Upper lobe of left lung (tissue), 6 donors: ENCODE data around the gene TOPBP1. TPM values are rescaled to one million over a fixed set of nuclear protein-coding genes. Genes with fewer than 3 reads are reported as not detected.
"Not testable (repeated sequence)": the region's sequence is repeated elsewhere in the genome, so short reads cannot be mapped to it uniquely, and the experiment has no call there.

Experiments
- ATAC-seq, 2 donors: fragments of 200-7000 bp; cut with Tn5 transposase; one replicate each; pipeline ENCODE4 v1.9.1; 2022; ENCODE audit warnings: mild to moderate bottlenecking in 2 of 2, moderate library complexity in 2 of 2; ENCODE audit not compliant: low FRiP score in 2 of 2
- DNase-seq, 2 donors: peaks; one replicate each; pipeline ENCODE4 v3.0.0-alpha.2; 2019 to 2020
- H3K27ac ChIP-seq, 4 donors: fragments of 200-600 bp; sonication (generic); one replicate each; pipeline ENCODE4 v1.5.1; 2016 to 2019
- H3K27me3 ChIP-seq, 4 donors: fragments of 200-600 bp; sonication (generic); one replicate each; pipeline ENCODE4 v1.5.1; 2017 to 2019
- H3K36me3 ChIP-seq, 4 donors: fragments of 200-600 bp; sonication (generic); one replicate each; pipeline ENCODE4 v1.5.1; 2016 to 2019
- H3K4me1 ChIP-seq, 4 donors: fragments of 200-600 bp; sonication (generic); one replicate each; pipeline ENCODE4 v1.5.1; 2018 to 2019
- H3K4me3 ChIP-seq, 4 donors: fragments of 200-600 bp; sonication (generic); one replicate each; pipeline ENCODE4 v1.5.1; 2017 to 2019; ENCODE audit warnings: mild to moderate bottlenecking in 2 of 4, moderate library complexity in 1 of 4
- H3K9me3 ChIP-seq, 4 donors: fragments of 200-600 bp; sonication (generic); one replicate each; pipeline ENCODE4 v1.5.1; 2018 to 2019
- EP300 ChIP-seq, 4 donors: sonication (generic); formaldehyde crosslinking; IDR thresholded peaks; one replicate each; pipeline ENCODE4 v1.5.1; 2017; ENCODE audit warnings: antibody characterized with exemption in 4 of 4, control low read depth in 2 of 4
- POLR2A ChIP-seq, 4 donors: fragments of 450-650 bp; IDR thresholded peaks; one replicate each; pipeline ENCODE4 v1.5.1; 2016 to 2017; ENCODE audit warnings: antibody characterized with exemption in 4 of 4, mild to moderate bottlenecking in 2 of 4
- POLR2AphosphoS5 ChIP-seq, 2 donors: sonication (generic); formaldehyde crosslinking; IDR thresholded peaks; one replicate each; pipeline ENCODE4 v1.5.1; 2017; ENCODE audit warnings: antibody characterized with exemption in 2 of 2
- WGBS, 2 donors: methylation state at CpG; one replicate each; pipeline ENCODE4 v1.1.5; 2017 to 2018; 5-methylcytosine and 5-hydroxymethylcytosine counted together
- total RNA-seq, 6 donors: library from RNA; depleted of rRNA in 4 of 6; stranded (reverse); fragments of >200 nt in 4 of 6; gene quantifications; one replicate each; pipeline versions ENCODE4 v1.1.0 to v1.2.1, GENCODE V29; 2016 to 2021
- TF ChIP-seq, protein P1 (sequence below), 6 experiments: fragments of 450-650 bp in 4 of 6; fragments of 200-600 bp in 2 of 6; sonication (generic) in 2 of 6; IDR thresholded peaks; one replicate each; pipeline ENCODE4 v1.5.1; 2016 to 2019; ENCODE audit warnings: antibody characterized with exemption in 6 of 6
- donor health status: DM: no; HTN: no; CAD: no; lungs with moderate emphysema.
- donor health status: DM: no; HTN: yes; CAD: no; lungs with severe emphysema.

The TOPBP1 gene
- total RNA-seq, 6 donors from 2014 or later, result 16.4 to 46.8 (median 22.4) TPM

DNA sequence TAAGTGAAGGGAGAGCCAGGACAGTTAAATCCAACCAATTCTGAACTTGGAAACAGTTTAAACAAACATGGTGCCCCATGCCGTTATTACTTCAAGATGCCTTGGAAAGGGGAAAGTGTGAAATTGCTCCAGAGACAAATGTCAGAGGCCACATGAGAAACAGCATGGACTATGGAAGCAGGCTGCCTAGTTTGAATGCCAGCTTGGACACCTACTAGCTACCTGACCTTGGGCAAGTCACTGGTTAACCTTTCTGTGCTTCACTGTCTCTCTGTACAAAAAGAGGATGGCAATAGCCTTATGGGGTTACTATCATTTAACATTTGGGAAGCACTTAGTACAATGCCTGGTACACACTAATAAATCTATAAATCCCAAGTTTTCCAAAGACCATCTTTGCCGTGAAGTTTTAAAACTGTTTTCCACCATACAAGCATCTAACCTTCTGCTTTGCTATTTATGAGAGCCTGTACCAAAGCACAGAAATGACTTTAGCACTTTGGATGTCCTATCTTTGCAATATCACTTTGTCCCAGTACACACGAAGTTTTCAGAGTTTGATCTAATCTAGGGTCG is 8.3 kb upstream of the TOPBP1 start:
- Histone ChIP-seq H3K27ac (no peak overlapping the region), H3K9me3 (no peaks in the 10 kb centered on the region), H3K4me1 (peaks cover 0 to 8% (median 5%) of the 10 kb centered on the region in 4 donors), H3K27me3 (peaks cover 0 to 10% (median 4%) of the 10 kb centered on the region in 4 donors), H3K36me3 (no peaks in the 10 kb centered on the region), H3K4me3 (no peak overlapping the region)
- DNase-seq (no peak), ATAC-seq (no peak)
- TF ChIP-seq POLR2AphosphoS5 (IDR thresholded peaks at IDR 0.05) (no peak), EP300 (IDR thresholded peaks at IDR 0.05) (no peak), POLR2A (IDR thresholded peaks at IDR 0.05) (no peak)
- TF ChIP-seq, protein P1, sequence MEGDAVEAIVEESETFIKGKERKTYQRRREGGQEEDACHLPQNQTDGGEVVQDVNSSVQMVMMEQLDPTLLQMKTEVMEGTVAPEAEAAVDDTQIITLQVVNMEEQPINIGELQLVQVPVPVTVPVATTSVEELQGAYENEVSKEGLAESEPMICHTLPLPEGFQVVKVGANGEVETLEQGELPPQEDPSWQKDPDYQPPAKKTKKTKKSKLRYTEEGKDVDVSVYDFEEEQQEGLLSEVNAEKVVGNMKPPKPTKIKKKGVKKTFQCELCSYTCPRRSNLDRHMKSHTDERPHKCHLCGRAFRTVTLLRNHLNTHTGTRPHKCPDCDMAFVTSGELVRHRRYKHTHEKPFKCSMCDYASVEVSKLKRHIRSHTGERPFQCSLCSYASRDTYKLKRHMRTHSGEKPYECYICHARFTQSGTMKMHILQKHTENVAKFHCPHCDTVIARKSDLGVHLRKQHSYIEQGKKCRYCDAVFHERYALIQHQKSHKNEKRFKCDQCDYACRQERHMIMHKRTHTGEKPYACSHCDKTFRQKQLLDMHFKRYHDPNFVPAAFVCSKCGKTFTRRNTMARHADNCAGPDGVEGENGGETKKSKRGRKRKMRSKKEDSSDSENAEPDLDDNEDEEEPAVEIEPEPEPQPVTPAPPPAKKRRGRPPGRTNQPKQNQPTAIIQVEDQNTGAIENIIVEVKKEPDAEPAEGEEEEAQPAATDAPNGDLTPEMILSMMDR (IDR thresholded peaks at IDR 0.05), result no peak
- WGBS, 2 donors, result 81 to 87% methylated on average over 4 of the region's 4 CpGs

DNA sequence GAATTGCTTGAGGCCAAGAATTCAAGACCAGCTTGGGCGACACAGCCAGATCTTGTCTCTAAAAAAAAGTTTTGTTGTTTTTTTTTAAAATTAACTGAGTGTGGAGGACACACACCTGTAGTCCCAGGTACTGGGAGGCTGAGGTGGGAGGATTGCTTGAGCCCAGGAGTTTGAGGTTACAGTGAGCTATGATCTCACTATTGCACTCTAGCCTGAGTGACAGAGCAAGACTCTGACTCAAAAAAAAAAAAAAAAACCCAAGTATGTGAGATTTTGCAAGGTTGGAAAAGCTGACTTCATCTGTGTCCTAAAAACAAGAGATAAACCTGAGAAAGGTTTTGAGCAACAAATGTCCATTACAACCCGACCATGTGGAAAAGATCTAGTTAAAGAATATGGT is 5.4 kb upstream of the TOPBP1 start:
- DNase-seq (no peak), ATAC-seq (no peak)
- WGBS, 2 donors, result 87 to 88% methylated on average over 2 of the region's 2 CpGs
- no peaks in the 10 kb centered on the region for H3K36me3 ChIP-seq
- no peaks in the 10 kb centered on the region for H3K9me3 ChIP-seq
- peaks cover 0 to 13% (median 9%) of the 10 kb centered on the region in 4 donors for H3K4me1 ChIP-seq
- TF ChIP-seq POLR2A (IDR thresholded peaks at IDR 0.05) (no peak), EP300 (IDR thresholded peaks at IDR 0.05) (no peak), POLR2AphosphoS5 (IDR thresholded peaks at IDR 0.05) (no peak)
- TF ChIP-seq, protein P1 (IDR thresholded peaks at IDR 0.05), result no peak
- no peak overlapping the region for H3K27ac ChIP-seq
- no peaks in the 10 kb centered on the region for H3K27me3 ChIP-seq
- H3K4me3 ChIP-seq, result no peak overlapping the region

DNA sequence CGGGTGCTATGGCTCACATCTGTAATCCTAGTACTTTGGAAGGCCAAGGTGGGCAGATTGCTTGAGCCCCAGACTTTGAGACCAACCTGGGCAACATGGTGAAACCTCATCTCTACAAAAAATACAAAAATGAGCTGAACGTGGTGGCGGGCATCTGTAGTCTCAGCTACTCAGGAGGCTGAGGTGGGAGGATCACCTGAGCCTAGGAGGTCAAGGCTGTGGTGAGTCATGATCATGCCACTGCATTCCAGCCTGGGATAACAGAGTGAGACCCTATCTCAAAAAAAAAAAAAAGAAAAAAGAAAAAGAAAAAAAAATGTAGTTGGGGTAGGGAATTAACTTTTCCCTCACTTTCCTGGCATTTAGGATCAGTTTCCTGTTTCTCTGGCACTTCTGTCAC is 3.4 kb upstream of the TOPBP1 start:
- not testable (repeated sequence) for H3K9me3 ChIP-seq, DNase-seq, H3K27ac ChIP-seq, H3K36me3 ChIP-seq, H3K4me3 ChIP-seq, ATAC-seq, H3K27me3 ChIP-seq
- H3K4me1 ChIP-seq, result peaks cover 10 to 21% (median 15%) of the 10 kb centered on the region in 4 donors
- 95 to 96% methylated on average over 3 of the region's 3 CpGs for whole genome bisulfite sequencing, 2 donors

DNA sequence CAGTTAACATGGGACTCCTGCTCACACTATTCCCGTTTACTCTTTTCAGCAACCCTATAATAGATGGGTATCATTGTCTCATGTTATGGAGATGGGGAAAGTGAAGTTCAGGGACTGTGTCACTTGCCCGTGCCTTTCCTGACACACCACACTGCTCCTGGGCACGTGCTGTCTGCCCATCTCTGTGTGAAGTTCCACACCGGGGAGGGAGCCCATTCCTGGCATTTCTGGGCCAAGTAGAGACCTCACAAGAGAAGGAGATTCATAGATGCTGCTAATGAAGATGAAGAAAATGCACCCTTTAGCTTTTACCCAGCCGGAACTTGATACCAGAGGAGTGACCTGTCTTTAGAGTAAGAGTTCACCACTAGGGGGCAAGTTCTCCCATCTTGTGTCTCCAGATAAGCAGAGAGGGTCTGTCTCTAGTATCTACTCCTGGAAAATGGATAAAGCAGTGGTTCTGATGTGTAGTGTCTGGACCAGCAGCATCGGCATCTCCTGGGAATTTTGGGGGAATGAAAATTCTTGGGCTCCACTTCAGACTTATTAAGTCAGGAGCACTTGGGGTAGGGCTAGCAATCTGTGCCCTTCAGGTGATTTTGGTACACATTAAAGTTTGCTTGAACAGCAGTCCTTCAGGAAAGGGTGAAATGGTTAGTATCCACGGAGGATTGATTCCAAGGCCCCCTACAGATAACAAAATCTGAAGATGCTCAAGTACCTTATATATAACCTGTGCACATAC is 2.0 kb upstream of the TOPBP1 start:
- no peaks in the 10 kb centered on the region for H3K9me3 ChIP-seq
- peaks cover 11 to 21% (median 16%) of the 10 kb centered on the region in 4 donors for H3K4me1 ChIP-seq
- no peak for DNase-seq
- H3K4me3 ChIP-seq, result no peak overlapping the region
- H3K27me3 ChIP-seq, result no peaks in the 10 kb centered on the region
- TF ChIP-seq EP300 (IDR thresholded peaks at IDR 0.05) (no peak), POLR2AphosphoS5 (IDR thresholded peaks at IDR 0.05) (no peak)
- TF ChIP-seq, protein P1 (IDR thresholded peaks at IDR 0.05), result peak; percentile 17 to 45 (median 38)
- 62 to 64% methylated on average over 7 of the region's 7 CpGs for WGBS, 2 donors
- ATAC-seq, result peak in 1 of 2 donors; percentile 39
- no peak overlapping the region for H3K27ac ChIP-seq
- peaks cover 0 to 4% (median 0%) of the 10 kb centered on the region in 4 donors for H3K36me3 ChIP-seq

DNA sequence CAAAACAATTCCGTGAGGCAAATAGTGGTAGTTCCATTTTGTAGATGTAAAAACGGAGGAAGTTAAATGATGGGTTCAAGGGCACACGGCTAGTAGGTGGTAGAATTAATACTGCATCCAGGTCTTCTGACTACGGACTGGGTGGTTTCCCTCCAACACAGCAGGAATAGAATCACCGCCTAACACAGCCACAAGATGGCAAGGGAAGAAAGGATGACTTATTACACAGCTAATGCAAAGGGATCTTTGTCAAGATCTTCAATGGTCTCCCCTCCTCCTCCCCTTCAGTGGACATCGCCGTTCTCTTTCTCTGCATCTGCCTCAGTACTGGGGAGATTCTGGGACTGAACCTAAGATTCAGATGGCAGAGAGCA is 524 bp upstream of the TOPBP1 start:
- Histone ChIP-seq H3K4me3 (peak overlapping the region; percentile 83 to 95 (median 91)), H3K4me1 (peaks cover 11 to 21% (median 16%) of the 10 kb centered on the region in 4 donors), H3K9me3 (no peaks in the 10 kb centered on the region), H3K27me3 (no peaks in the 10 kb centered on the region), H3K36me3 (peaks cover 0 to 19% (median 7%) of the 10 kb centered on the region in 4 donors), H3K27ac (peak overlapping the region; percentile 81 to 93 (median 89))
- no peak for DNase-seq
- WGBS, 2 donors, result 11 to 15% methylated on average over 7 of the region's 7 CpGs
- TF ChIP-seq POLR2AphosphoS5 (IDR thresholded peaks at IDR 0.05), result no peak
- TF ChIP-seq, protein P1 (IDR thresholded peaks at IDR 0.05), result peak in 2 of 6 experiments; percentile 12 to 22
- peak; percentile 44 to 79 for ATAC-seq
